Dendritic cell treated with granulocyte-macrophage colony-stimulating factor and Interleukin-4, amounts not matched to agents 40 ng/mL and 50 ng/mL, for 4 days (primary cell): Measurements from ENCODE around the gene TMEM209.

Experiments used
- H3K27ac Mint-ChIP-seq: one replicate; pipeline ENCODE4 v1.8.0; 2022; ENCODE audit warnings: mild to moderate bottlenecking, mixed read lengths
- H3K27me3 Mint-ChIP-seq: one replicate; pipeline ENCODE4 v1.8.0; 2022; ENCODE audit warnings: mild to moderate bottlenecking, mixed read lengths
- H3K36me3 Mint-ChIP-seq: one replicate; pipeline ENCODE4 v1.8.0; 2022; ENCODE audit warnings: low read depth, mixed read lengths
- H3K4me1 Mint-ChIP-seq: one replicate; pipeline ENCODE4 v1.8.0; 2022; ENCODE audit warnings: low read depth, mixed read lengths
- H3K4me3 Mint-ChIP-seq: one replicate; pipeline ENCODE4 v1.8.0; 2022; ENCODE audit warnings: mild to moderate bottlenecking, moderate library complexity, mixed read lengths
- H3K9me3 Mint-ChIP-seq: one replicate; pipeline ENCODE4 v1.8.0; 2022; ENCODE audit warnings: mixed read lengths
- intact Hi-C: fragments of 100-400 bp; cut with micrococcal nuclease; formaldehyde crosslinking; loops from one replicate; pipeline ENCODE4 v1.15.0; 2022

Gene TMEM209

GRCh38 chr7:130139193-130139960, 65.8 kb downstream of the TMEM209 start:
- H3K4me1 Mint-ChIP-seq: peaks cover 14% of the 10 kb centered on the region
- intact Hi-C loops: no loop called here
- H3K9me3 Mint-ChIP-seq: no peaks in the 10 kb centered on the region
- peaks cover 53% of the 10 kb centered on the region for H3K36me3 Mint-ChIP-seq
- no peak overlapping the region for H3K4me3 Mint-ChIP-seq
- peaks cover 3% of the 10 kb centered on the region for H3K27me3 Mint-ChIP-seq
- no peak overlapping the region for H3K27ac Mint-ChIP-seq

- Mint-ChIP-seq H3K4me1 (peaks cover 14% of the 10 kb centered on the region), H3K27ac (no peak overlapping the region), H3K9me3 (no peaks in the 10 kb centered on the region), H3K36me3 (peaks cover 61% of the 10 kb centered on the region), H3K4me3 (no peak overlapping the region), H3K27me3 (peaks cover 3% of the 10 kb centered on the region)
- intact Hi-C loops: no loop called here
Measured at GRCh38 chr7:130137207-130137606, 68.0 kb downstream of the TMEM209 start.

GRCh38 chr7:130136579-130137167, 68.5 kb downstream of the TMEM209 start:
- Mint-ChIP-seq H3K36me3 (peaks cover 67% of the 10 kb centered on the region), H3K27ac (no peak overlapping the region), H3K4me1 (peaks cover 11% of the 10 kb centered on the region), H3K4me3 (no peak overlapping the region), H3K9me3 (no peaks in the 10 kb centered on the region), H3K27me3 (peaks cover 2% of the 10 kb centered on the region)
- intact Hi-C loops: no loop called here

GRCh38 chr7:130135208-130136205, 69.7 kb downstream of the TMEM209 start:
- no peak overlapping the region for H3K4me3 Mint-ChIP-seq
- H3K27me3 Mint-ChIP-seq: no peaks in the 10 kb centered on the region
- no peaks in the 10 kb centered on the region for H3K4me1 Mint-ChIP-seq
- H3K27ac Mint-ChIP-seq: no peak overlapping the region
- H3K9me3 Mint-ChIP-seq: no peaks in the 10 kb centered on the region
- peaks cover 78% of the 10 kb centered on the region for H3K36me3 Mint-ChIP-seq
- intact Hi-C loops: no loop called here

- intact Hi-C loops: no loop called here
- Mint-ChIP-seq H3K36me3 (peaks cover 78% of the 10 kb centered on the region), H3K9me3 (no peaks in the 10 kb centered on the region), H3K27ac (no peak overlapping the region), H3K27me3 (no peaks in the 10 kb centered on the region), H3K4me3 (no peak overlapping the region), H3K4me1 (no peaks in the 10 kb centered on the region)
Measured at GRCh38 chr7:130134726-130135125, 70.5 kb downstream of the TMEM209 start.

- H3K4me1 Mint-ChIP-seq: no peaks in the 10 kb centered on the region
- no peaks in the 10 kb centered on the region for H3K27me3 Mint-ChIP-seq
- no peak overlapping the region for H3K27ac Mint-ChIP-seq
- H3K4me3 Mint-ChIP-seq: no peak overlapping the region
- peaks cover 78% of the 10 kb centered on the region for H3K36me3 Mint-ChIP-seq
- no peaks in the 10 kb centered on the region for H3K9me3 Mint-ChIP-seq
- intact Hi-C loops: no loop called here
Measured at GRCh38 chr7:130134106-130134636, 71.0 kb downstream of the TMEM209 start.

DNA sequence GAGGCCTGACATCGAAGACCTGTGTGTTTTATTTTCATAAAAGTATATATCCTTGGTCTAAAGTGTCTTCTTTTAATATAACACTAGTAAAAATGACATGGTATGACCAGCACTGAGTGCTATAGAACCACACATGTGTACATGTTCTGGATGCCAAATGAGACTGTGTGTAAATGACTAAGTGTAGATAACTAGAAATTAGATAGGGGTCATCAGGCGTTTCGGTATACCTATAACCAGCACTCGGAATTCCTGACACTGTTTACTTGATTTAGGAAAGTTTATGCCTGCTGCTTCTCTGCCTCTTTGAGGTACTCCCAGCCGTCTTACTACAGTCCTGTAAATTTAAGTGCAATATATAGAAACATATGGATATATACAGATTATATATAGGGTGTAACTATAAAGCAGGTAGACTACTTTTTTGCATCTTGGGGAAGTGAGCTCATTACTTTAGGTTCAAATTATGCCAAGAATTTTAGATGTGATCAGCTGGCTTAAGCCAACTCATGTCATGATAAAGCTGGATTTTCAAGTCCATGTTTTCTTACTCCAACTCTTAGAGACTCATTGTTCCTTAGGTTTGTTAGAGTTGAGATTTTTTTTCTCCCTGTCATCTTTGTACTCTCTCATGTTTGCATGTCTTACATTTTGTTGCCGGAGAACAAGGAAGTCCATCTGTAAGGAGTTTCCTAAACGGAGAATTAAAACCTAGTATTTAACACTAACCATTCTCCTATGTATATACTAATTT, 72.0 kb downstream of the TMEM209 start:
- H3K27me3 Mint-ChIP-seq: no peaks in the 10 kb centered on the region
- H3K4me3 Mint-ChIP-seq: no peak overlapping the region
- no peak overlapping the region for H3K27ac Mint-ChIP-seq
- intact Hi-C loops: no loop called here
- no peaks in the 10 kb centered on the region for H3K4me1 Mint-ChIP-seq
- peaks cover 78% of the 10 kb centered on the region for H3K36me3 Mint-ChIP-seq
- no peaks in the 10 kb centered on the region for H3K9me3 Mint-ChIP-seq

- intact Hi-C loops: no loop called here
- Mint-ChIP-seq H3K4me1 (no peaks in the 10 kb centered on the region), H3K4me3 (no peak overlapping the region), H3K36me3 (peaks cover 78% of the 10 kb centered on the region), H3K27me3 (no peaks in the 10 kb centered on the region), H3K27ac (no peak overlapping the region), H3K9me3 (no peaks in the 10 kb centered on the region)
Measured at GRCh38 chr7:130131964-130132875, 73.0 kb downstream of the TMEM209 start.

DNA sequence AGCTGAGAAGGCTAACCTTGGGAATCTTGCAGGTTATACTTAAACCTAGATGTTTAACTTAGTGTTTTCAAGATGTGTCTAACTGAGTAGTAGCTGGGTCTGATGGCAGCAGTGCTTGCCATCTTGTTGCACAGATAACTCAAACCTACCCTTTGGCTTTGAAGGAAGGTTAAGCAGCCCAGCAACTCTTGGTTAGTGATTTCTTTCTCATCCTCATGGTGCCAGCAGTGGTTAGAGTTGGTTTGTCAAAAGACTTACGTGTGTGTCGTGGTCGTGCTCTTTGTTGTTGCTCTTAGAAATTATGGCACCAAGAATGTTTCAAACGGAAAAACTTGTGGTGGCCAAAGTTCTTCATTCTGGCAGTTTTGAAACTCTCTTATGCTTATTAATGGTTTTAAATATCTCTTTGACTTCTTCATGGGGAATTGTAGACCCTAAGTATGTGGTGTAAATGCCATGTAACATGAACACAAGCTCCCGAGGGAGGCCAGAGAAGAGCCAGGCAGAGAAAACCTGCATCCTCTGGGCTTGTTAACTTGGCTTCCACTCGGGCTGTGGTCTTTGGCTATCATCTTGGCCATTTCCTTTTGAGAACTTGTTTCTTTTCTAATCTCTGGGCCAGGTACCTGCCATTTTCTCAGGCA, 73.9 kb downstream of the TMEM209 start:
- Mint-ChIP-seq H3K4me1 (no peaks in the 10 kb centered on the region), H3K9me3 (no peaks in the 10 kb centered on the region), H3K36me3 (peaks cover 83% of the 10 kb centered on the region), H3K27me3 (no peaks in the 10 kb centered on the region), H3K27ac (no peak overlapping the region), H3K4me3 (no peak overlapping the region)
- intact Hi-C loops: no loop called here

DNA sequence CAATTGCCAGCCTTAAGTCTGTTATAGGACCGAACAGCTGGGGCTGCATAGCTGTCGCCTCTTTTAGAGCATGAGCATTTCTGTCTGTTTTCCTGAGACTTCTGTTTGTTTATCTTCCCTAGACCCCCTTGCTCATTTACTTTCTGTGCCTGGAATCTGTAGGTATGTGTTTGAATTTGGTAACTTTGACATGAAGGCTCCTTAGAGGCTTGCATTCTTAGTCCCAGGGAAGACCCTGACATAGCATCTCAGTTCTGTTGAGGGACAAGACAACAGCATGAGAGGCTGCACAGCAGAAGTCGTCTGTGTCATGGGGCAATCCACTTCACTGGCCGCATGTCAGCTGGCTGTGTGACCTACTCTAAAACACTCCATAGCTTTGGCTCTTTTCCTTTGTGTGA, 76.2 kb downstream of the TMEM209 start:
- no peak overlapping the region for H3K27ac Mint-ChIP-seq
- intact Hi-C loops: no loop called here
- H3K9me3 Mint-ChIP-seq: no peaks in the 10 kb centered on the region
- H3K4me1 Mint-ChIP-seq: no peaks in the 10 kb centered on the region
- no peak overlapping the region for H3K4me3 Mint-ChIP-seq
- no peaks in the 10 kb centered on the region for H3K27me3 Mint-ChIP-seq
- H3K36me3 Mint-ChIP-seq: peaks cover 80% of the 10 kb centered on the region

GRCh38 chr7:130127821-130128317, 77.3 kb downstream of the TMEM209 start:
- H3K27me3 Mint-ChIP-seq: no peaks in the 10 kb centered on the region
- H3K36me3 Mint-ChIP-seq: peaks cover 88% of the 10 kb centered on the region
- intact Hi-C loops: no loop called here
- no peaks in the 10 kb centered on the region for H3K4me1 Mint-ChIP-seq
- H3K9me3 Mint-ChIP-seq: no peaks in the 10 kb centered on the region
- H3K4me3 Mint-ChIP-seq: no peak overlapping the region
- no peak overlapping the region for H3K27ac Mint-ChIP-seq

DNA sequence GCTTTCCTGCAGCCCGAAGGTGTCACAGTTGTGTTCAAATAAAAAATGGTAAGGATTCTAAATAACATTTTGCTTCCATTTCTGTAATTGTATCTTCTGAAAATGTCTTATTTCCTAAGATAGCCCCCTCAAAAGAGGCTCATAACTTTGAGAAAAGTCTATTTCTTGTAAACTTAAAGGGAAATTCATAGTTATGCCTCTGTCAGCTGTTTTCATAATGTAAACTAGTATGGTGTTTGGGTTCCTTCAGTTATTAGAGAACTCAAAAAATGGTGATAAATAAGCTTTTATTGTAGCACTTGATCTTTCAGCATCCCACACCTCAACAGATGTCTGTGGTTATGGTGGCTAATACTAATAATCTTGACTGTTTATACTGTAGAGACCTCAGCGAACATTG, 77.8 kb downstream of the TMEM209 start:
- intact Hi-C loops: no loop called here
- H3K4me3 Mint-ChIP-seq: no peak overlapping the region
- H3K36me3 Mint-ChIP-seq: peaks cover 91% of the 10 kb centered on the region
- H3K4me1 Mint-ChIP-seq: no peaks in the 10 kb centered on the region
- H3K27me3 Mint-ChIP-seq: no peaks in the 10 kb centered on the region
- no peaks in the 10 kb centered on the region for H3K9me3 Mint-ChIP-seq
- no peak overlapping the region for H3K27ac Mint-ChIP-seq
